ENCODE data around the gene GATAD2A. TPM values are rescaled to one million over a fixed set of nuclear protein-coding genes. Genes with fewer than 3 reads are reported as not detected.

The GATAD2A gene
- total and polyA plus RNA-seq, 2 of the 13 experiments (the other 11 are each of a cell fraction or from before 2014, with no cell fraction given): 16.8 to 28.6 TPM

- no peak for TF ChIP-seq TRIM24 (CRISPR knock-in tag; IDR thresholded peaks at IDR 0.05)
- no peak for TF ChIP-seq PRMT3 (CRISPR knock-in tag; IDR thresholded peaks at IDR 0.05; ENCODE audit: borderline replicate concordance, low read depth)
- no peak for TF ChIP-seq SATB2 (CRISPR knock-in tag; IDR thresholded peaks at IDR 0.05)
- TF ChIP-seq ATM (IDR thresholded peaks at IDR 0.05; ENCODE audit: borderline replicate concordance): no peak
- TF ChIP-seq HNRNPLL (IDR thresholded peaks at IDR 0.05; ENCODE audit: low read depth, low read length, poor library complexity, severe bottlenecking): peak; percentile 37
- TF ChIP-seq ATF1 (CRISPR knock-in tag; IDR thresholded peaks at IDR 0.05): no peak
- 0 out of 2 replicates have a peak, but pooled peaks have one; percentile 48 for TF ChIP-seq NFATC3 (CRISPR knock-in tag; IDR thresholded peaks at IDR 0.05)
- no peak for TF ChIP-seq ZNF746 (CRISPR knock-in tag; IDR thresholded peaks at IDR 0.05)
- TF ChIP-seq ZNF776 (CRISPR knock-in tag; IDR thresholded peaks at IDR 0.05): no peak
- TF ChIP-seq FOXJ3 (CRISPR knock-in tag; IDR thresholded peaks at IDR 0.05; ENCODE audit: borderline replicate concordance): no peak
- no peak for TF ChIP-seq ZBTB2 (CRISPR knock-in tag; IDR thresholded peaks at IDR 0.05; ENCODE audit: low read depth)
- no peak for TF ChIP-seq ATF3 (CRISPR knock-in tag; IDR thresholded peaks at IDR 0.05)
- TF ChIP-seq THAP8 (CRISPR knock-in tag; IDR thresholded peaks at IDR 0.05; ENCODE audit: borderline replicate concordance): 0 out of 2 replicates have a peak, but pooled peaks have one; percentile 49
- TF ChIP-seq ZNF574 (CRISPR knock-in tag; IDR thresholded peaks at IDR 0.05): peak; percentile 53
- no peak for TF ChIP-seq ZNF160 (CRISPR knock-in tag; IDR thresholded peaks at IDR 0.05)
- TF ChIP-seq ZNF143 (CRISPR knock-in tag; IDR thresholded peaks at IDR 0.05): no peak
- TF ChIP-seq ELF4 (CRISPR knock-in tag; IDR thresholded peaks at IDR 0.05; ENCODE audit: borderline replicate concordance): no peak
- TF ChIP-seq ZNF841 (CRISPR knock-in tag; IDR thresholded peaks at IDR 0.05; ENCODE audit: borderline replicate concordance): no peak
- no peak for TF ChIP-seq ZNF276 (CRISPR knock-in tag; IDR thresholded peaks at IDR 0.05; ENCODE audit: low read depth)
- no peak for TF ChIP-seq FOXA3 (CRISPR knock-in tag; IDR thresholded peaks at IDR 0.05)
- TF ChIP-seq RFX3 (CRISPR knock-in tag; IDR thresholded peaks at IDR 0.05): no peak
- TF ChIP-seq KLF16 (CRISPR knock-in tag; IDR thresholded peaks at IDR 0.05): no peak
- TF ChIP-seq NFE2 (CRISPR knock-in tag; IDR thresholded peaks at IDR 0.05): no peak
Observed at GRCh38 chr19:19531951-19532805, 126.7 kb downstream of the GATAD2A start (continued).
